Keratinocyte (primary cell): ENCODE measurements around the gene RAX2. TPM values are rescaled to one million over a fixed set of nuclear protein-coding genes. Genes with fewer than 3 reads are reported as not detected.

Experiments
- DNase-seq: peaks from one replicate; pipeline ENCODE4 v3.0.0-alpha.2; 2011; ENCODE audit warnings: low read depth, missing footprints, low spot score
- FAIRE-seq: peaks from 2 replicates; lab custom pipeline; 2011; peaks lifted over from hg19 to GRCh38; lab: Jason Lieb, UNC
- H2AFZ ChIP-seq: 2 replicates; pipeline ENCODE4 v1.6.0; 2012; ENCODE audit warnings: low read length, control low read depth, inconsistent platforms; ENCODE audit not compliant: control insufficient read depth
- H3K27ac ChIP-seq: 2 replicates; pipeline ENCODE4 v1.5.1; 2011; ENCODE audit warnings: low read length; ENCODE audit not compliant: control insufficient read depth, insufficient read depth
- H3K27me3 ChIP-seq: 3 replicates; pipeline ENCODE4 v1.6.0; 2011; ENCODE audit warnings: low read length; ENCODE audit not compliant: control insufficient read depth, insufficient read depth; ENCODE audit errors: extremely low read depth
- H3K36me3 ChIP-seq, 2 experiments: 2 replicates in 1 of 2; 3 replicates in 1 of 2; pipeline ENCODE4 v1.5.1; 2011; ENCODE audit warnings: low read length in 2 of 2, mild to moderate bottlenecking in 1 of 2; ENCODE audit not compliant: control insufficient read depth in 2 of 2, insufficient read depth in 2 of 2; ENCODE audit errors: extremely low read depth in 1 of 2
- H3K4me1 ChIP-seq: 3 replicates; pipeline ENCODE4 v1.5.1; 2011; ENCODE audit warnings: low read length; ENCODE audit not compliant: control insufficient read depth, insufficient read depth; ENCODE audit errors: extremely low read depth
- H3K4me2 ChIP-seq: 3 replicates; pipeline ENCODE4 v1.6.0; 2011; ENCODE audit warnings: low read depth, low read length; ENCODE audit not compliant: control insufficient read depth, insufficient read depth; ENCODE audit errors: extremely low read depth
- H3K4me3 ChIP-seq, 3 experiments: fragments of 200-600 bp in 1 of 3; sonication (generic) in 1 of 3; 2 replicates in 2 of 3; 3 replicates in 1 of 3; pipeline ENCODE4 v1.5.1; 2011 to 2016; ENCODE audit warnings: low read length in 3 of 3, mild to moderate bottlenecking in 3 of 3, control low read depth in 2 of 3, inconsistent platforms in 1 of 3, low read depth in 1 of 3, mixed read lengths in 1 of 3, mixed run types in 1 of 3, moderate library complexity in 1 of 3; ENCODE audit not compliant: control insufficient read depth in 2 of 3, insufficient read depth in 2 of 3; ENCODE audit errors: extremely low read depth in 1 of 3
- H3K79me2 ChIP-seq: 2 replicates; pipeline ENCODE4 v1.6.0; 2012; ENCODE audit warnings: low read length; ENCODE audit not compliant: control insufficient read depth, insufficient read depth
- H3K9ac ChIP-seq: 3 replicates; pipeline ENCODE4 v1.6.0; 2011; ENCODE audit warnings: low read length; ENCODE audit not compliant: control insufficient read depth, insufficient read depth; ENCODE audit errors: extremely low read depth
- H3K9me1 ChIP-seq: 3 replicates; pipeline ENCODE4 v1.6.0; 2011; ENCODE audit warnings: low read length; ENCODE audit not compliant: control insufficient read depth, insufficient read depth; ENCODE audit errors: extremely low read depth
- H3K9me3 ChIP-seq: 2 replicates; pipeline ENCODE4 v1.5.1; 2012; ENCODE audit warnings: low read depth, low read length; ENCODE audit not compliant: control insufficient read depth
- H4K20me1 ChIP-seq: 3 replicates; pipeline ENCODE4 v1.6.0; 2011; ENCODE audit warnings: low read length; ENCODE audit not compliant: control insufficient read depth, insufficient read depth; ENCODE audit errors: extremely low read depth
- CTCF ChIP-seq, 3 experiments: IDR thresholded peaks in 1 of 3; conservative IDR thresholded peaks in 1 of 3; optimal IDR thresholded peaks in 1 of 3; 2 replicates in 2 of 3; 3 replicates in 1 of 3; pipeline versions ENCODE3 to v1.5.1; 2011; ENCODE audit warnings: low read length in 3 of 3, mild to moderate bottlenecking in 3 of 3, moderate library complexity in 2 of 3, control low read depth in 1 of 3, inconsistent platforms in 1 of 3; ENCODE audit not compliant: insufficient read depth in 2 of 3; ENCODE audit errors: extremely low read depth in 1 of 3
- EZH2 ChIP-seq: IDR thresholded peaks from one replicate; pipeline ENCODE4 v1.6.1; 2012; ENCODE audit warnings: inconsistent platforms, mild to moderate bottlenecking, low read length, moderate library complexity
- dilution Hi-C: fragments of 300-500 bp; cut with MboI; formaldehyde crosslinking; loops from one replicate; pipeline ENCODE4 v1.7.0; 2020; ENCODE audit warnings: low sequenced_read_pairs; ENCODE audit not compliant: extremely low pct_ligation_motif_present
- polyA plus RNA-seq, 5 experiments: library from polyadenylated mRNA; depleted of rRNA in 3 of 5; stranded (reverse) in 3 of 5; stranded (forward) in 1 of 5; unstranded in 1 of 5; fragments of >200 nt; gene quantifications; 1 replicate in 1 of 5; 2 replicates in 3 of 5; 3 replicates in 1 of 5; pipeline versions ENCODE4 v1.2.1 to v1.2.3, GENCODE V29; 2011 to 2012; ENCODE audit warnings: missing spikeins in 2 of 5, low read depth in 1 of 5, low replicate concordance in 1 of 5

Gene RAX2
- polyA plus RNA-seq, 1 donor (not counting 4 experiments of a cell fraction or from before 2014, with no cell fraction given): not detected

- dilution Hi-C loops: no loop called here
- no peak overlapping the region for H3K27ac ChIP-seq
- no peaks in the 10 kb centered on the region for H3K36me3 ChIP-seq
- no peaks in the 10 kb centered on the region for H4K20me1 ChIP-seq
- no peaks in the 10 kb centered on the region for H3K9me1 ChIP-seq
- no peaks in the 10 kb centered on the region for H3K4me1 ChIP-seq
- peaks cover 6% of the 10 kb centered on the region for H3K9me3 ChIP-seq
- no peak for FAIRE-seq
- H3K4me3 ChIP-seq: no peak overlapping the region
- no peak overlapping the region for H3K4me2 ChIP-seq
- no peak for DNase-seq
- no peaks in the 10 kb centered on the region for H3K27me3 ChIP-seq
- H3K79me2 ChIP-seq: no peaks in the 10 kb centered on the region
- TF ChIP-seq CTCF (optimal IDR thresholded peaks at IDR 0.05 in 1 of 3, IDR thresholded peaks at IDR 0.05 in 1 of 3, conservative IDR thresholded peaks at IDR 0.05 in 1 of 3; ENCODE audit: extremely low read depth in 1 of 3, insufficient read depth in 2 of 3, low read length in 3 of 3) (no peak), EZH2 (no peak)
- H3K9ac ChIP-seq: no peak overlapping the region
- no peak overlapping the region for H2AFZ ChIP-seq
Measured at GRCh38 chr19:3778104-3778867, 6.3 kb upstream of the RAX2 start.

GRCh38 chr19:3776479-3777040 lies 4.5 kb upstream of the RAX2 start:
- Histone ChIP-seq H3K4me2 (no peak overlapping the region), H3K27me3 (no peaks in the 10 kb centered on the region), H3K4me3 (no peak overlapping the region), H3K27ac (no peak overlapping the region), H4K20me1 (no peaks in the 10 kb centered on the region), H3K9me3 (no peaks in the 10 kb centered on the region), H3K9me1 (no peaks in the 10 kb centered on the region), H3K9ac (no peak overlapping the region), H3K79me2 (no peaks in the 10 kb centered on the region), H3K4me1 (no peaks in the 10 kb centered on the region), H3K36me3 (no peaks in the 10 kb centered on the region), H2AFZ (no peak overlapping the region)
- dilution Hi-C loops: no loop called here
- FAIRE-seq: no peak
- DNase-seq: no peak
- no peak for TF ChIP-seq CTCF (optimal IDR thresholded peaks at IDR 0.05 in 1 of 3, IDR thresholded peaks at IDR 0.05 in 1 of 3, conservative IDR thresholded peaks at IDR 0.05 in 1 of 3; ENCODE audit: extremely low read depth in 1 of 3, insufficient read depth in 2 of 3, low read length in 3 of 3)
- no peak for TF ChIP-seq EZH2
